WERI-Rb-1 (cell line): ENCODE results near the gene IARS2.

Experiments
- DNase-seq: peaks from one replicate; pipeline ENCODE4 v3.0.0-alpha.2; 2020
- H3K27ac ChIP-seq: fragments of 250-450 bp; sonication (Bioruptor Pico); 2 replicates; pipeline ENCODE4 v1.5.1; 2020; ENCODE audit warnings: mild to moderate bottlenecking, moderate library complexity
- H3K27me3 ChIP-seq: fragments of 250-450 bp; sonication (Bioruptor Pico); 2 replicates; pipeline ENCODE4 v1.5.1; 2021; ENCODE audit warnings: mild to moderate bottlenecking, low read depth, moderate library complexity; ENCODE audit not compliant: insufficient read depth, severe bottlenecking
- H3K36me3 ChIP-seq: fragments of 250-450 bp; sonication (Bioruptor Pico); 2 replicates; pipeline ENCODE4 v1.5.1; 2020; ENCODE audit warnings: mild to moderate bottlenecking, moderate library complexity
- H3K4me3 ChIP-seq: 2 replicates; pipeline ENCODE4 v1.5.1; 2011; ENCODE audit warnings: low read depth, mild to moderate bottlenecking, control low read depth, low read length
- H3K9me3 ChIP-seq: fragments of 250-450 bp; sonication (Bioruptor Pico); 2 replicates; pipeline ENCODE4 v1.5.1; 2021; ENCODE audit warnings: mild to moderate bottlenecking, moderate library complexity; ENCODE audit not compliant: severe bottlenecking
- TF ChIP-seq, protein P1 (sequence below): IDR thresholded peaks from 2 replicates; pipeline ENCODE4 v1.5.1; 2011; ENCODE audit warnings: low read depth, mild to moderate bottlenecking, control low read depth, inconsistent platforms, low read length

IARS2 gene

DNA sequence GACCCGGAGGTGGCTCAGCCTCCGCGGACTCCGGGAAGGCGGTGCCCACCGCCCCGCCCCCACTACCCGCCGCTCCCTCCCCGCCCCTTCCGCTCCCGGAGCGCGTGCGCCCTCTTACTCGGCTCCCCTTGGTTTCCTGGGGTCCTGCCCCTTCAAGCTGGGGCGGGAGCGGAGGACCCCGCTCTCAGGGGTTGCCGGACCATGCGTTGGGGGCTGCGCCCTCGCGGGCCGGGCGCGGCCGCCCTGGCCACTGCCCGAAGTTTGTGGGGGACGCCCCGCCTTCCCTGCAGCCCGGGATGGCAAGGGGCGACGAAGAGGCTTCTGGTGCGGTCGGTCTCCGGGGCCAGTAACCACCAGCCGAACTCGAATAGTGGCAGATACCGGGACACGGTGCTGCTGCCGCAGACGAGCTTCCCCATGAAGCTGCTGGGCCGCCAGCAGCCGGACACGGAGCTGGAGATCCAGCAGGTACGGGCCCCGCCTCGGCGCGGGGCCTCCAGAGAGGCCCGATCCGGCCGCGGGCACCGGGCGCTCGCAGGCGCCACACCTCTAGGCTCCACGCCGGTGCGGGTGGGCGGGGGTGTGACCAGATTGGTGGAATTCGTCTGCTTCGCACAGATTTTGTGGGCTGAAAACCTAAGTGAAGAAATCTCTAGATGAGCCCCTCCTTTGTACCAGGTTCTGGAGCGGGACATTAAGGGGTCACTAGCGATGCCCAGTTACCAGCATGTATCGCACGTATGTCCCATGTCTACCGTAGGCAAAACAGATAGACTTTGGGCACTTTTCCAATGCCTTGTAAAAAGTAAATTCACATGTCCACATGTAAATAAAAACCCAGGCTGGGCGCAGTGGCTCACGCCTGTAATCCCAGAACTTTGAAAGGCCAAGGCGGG is at the start of gene IARS2:
TSS of gene IARS2 (plus strand) at position 117 of the 896 bp plus-strand sequence. CDS start at position 202, 85 bp downstream.
- TF ChIP-seq, protein P1, sequence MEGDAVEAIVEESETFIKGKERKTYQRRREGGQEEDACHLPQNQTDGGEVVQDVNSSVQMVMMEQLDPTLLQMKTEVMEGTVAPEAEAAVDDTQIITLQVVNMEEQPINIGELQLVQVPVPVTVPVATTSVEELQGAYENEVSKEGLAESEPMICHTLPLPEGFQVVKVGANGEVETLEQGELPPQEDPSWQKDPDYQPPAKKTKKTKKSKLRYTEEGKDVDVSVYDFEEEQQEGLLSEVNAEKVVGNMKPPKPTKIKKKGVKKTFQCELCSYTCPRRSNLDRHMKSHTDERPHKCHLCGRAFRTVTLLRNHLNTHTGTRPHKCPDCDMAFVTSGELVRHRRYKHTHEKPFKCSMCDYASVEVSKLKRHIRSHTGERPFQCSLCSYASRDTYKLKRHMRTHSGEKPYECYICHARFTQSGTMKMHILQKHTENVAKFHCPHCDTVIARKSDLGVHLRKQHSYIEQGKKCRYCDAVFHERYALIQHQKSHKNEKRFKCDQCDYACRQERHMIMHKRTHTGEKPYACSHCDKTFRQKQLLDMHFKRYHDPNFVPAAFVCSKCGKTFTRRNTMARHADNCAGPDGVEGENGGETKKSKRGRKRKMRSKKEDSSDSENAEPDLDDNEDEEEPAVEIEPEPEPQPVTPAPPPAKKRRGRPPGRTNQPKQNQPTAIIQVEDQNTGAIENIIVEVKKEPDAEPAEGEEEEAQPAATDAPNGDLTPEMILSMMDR, result no peak
- Histone ChIP-seq H3K36me3 (peaks cover 24% of the 10 kb centered on the region), H3K4me3 (peak within 1 kb of the TSS; percentile 100), H3K9me3 (no peaks in the 10 kb centered on the region), H3K27me3 (no peaks in the 10 kb centered on the region), H3K27ac (peak within 1 kb of the TSS; percentile 70)
- peak; percentile 92 for DNase-seq

DNA sequence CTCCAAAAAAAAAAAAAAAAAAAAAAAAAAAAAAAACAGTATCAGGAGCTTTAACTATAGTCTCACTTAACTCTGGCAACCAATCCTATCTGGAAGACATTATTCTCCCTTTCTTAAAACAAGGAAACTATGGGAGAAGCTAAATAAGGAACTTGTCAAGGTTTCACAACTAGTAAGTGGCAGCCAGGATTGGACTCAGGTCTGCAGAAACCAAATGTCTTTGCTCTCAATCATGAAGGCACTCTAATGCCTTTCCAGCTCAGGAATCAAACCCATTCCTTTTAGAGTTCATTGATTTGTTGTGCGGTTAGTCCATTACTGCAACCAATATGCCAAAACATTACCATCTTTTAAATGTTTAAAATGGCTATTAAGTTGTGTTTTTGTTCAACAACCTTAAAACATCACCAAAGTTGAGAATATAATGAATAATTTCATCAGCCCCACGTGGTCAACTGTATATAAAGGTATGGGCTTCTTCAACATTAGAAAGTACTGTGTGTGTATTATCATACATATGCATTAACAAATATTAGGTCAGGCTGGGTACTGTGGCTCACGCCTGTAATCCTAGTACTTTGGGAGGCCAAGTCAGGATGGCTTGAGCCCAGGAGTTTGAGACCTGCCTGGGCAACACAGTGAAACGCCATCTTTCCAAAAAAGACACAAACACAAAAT is 49.1 kb upstream of the IARS2 start:
- TF ChIP-seq, protein P1, result no peak
- Histone ChIP-seq H3K9me3 (no peaks in the 10 kb centered on the region), H3K27me3 (no peaks in the 10 kb centered on the region), H3K4me3 (no peak overlapping the region), H3K27ac (no peak overlapping the region), H3K36me3 (peaks cover 20% of the 10 kb centered on the region)
- no peak for DNase-seq

- TF ChIP-seq, protein P1, result no peak
- Histone ChIP-seq H3K27me3 (no peaks in the 10 kb centered on the region), H3K27ac (peak overlapping the region; percentile 70), H3K36me3 (peaks cover 14% of the 10 kb centered on the region; the same call in 1 of the 2 replicates), H3K4me3 (peak overlapping the region; percentile 88), H3K9me3 (no peaks in the 10 kb centered on the region)
- no peak for DNase-seq
These were observed 48.4 kb upstream of the IARS2 start for GRCh38 chr1:220045356-220046051.

DNA sequence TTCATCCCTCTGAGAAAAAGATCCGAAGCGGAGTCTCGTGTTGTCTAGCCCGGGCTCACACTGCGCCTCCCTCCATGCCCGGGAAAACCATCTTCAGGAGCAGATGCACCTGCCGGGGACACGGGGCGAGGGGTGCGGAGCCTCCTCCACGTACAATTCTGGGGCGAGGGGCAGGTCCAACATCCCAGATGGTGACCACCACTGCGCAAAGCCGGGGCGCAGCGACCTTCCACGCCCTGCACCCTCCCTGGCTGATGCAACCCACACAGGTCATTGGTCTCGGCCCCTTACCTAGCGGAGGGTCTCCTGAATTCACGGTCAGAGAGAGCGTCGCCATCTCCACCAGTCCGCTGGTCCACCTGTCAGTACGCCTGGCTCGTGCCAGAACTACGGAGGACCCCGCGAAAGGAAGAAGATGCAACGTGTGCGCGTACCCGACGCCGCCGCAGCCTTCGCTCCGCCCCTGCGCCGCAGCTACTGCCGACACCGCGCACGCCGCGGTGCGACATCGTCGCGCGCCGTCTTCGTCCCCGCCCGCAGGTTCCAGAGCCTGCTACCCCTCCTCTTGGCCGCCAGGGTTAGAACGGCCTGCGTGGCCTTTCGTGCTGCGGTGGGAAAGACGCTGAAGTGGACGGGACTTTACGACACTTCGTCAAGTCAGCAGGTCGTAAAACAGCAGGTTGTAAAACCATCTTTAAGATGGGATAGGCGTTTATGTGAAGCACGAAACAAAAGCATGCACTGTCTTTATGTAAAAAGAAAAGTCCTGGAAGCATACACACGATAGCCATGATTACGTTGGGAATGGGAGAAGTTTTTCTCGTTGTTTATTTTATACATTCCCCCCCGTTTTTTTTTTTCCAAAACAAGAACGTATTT is 47.6 kb upstream of the IARS2 start, which contains the start of gene EPRS1:
TSS of gene EPRS1 (minus strand) at position 454 of the 879 bp plus-strand sequence. CDS start at position 337, 117 bp downstream.
- TF ChIP-seq, protein P1, result peak; percentile 78
- Histone ChIP-seq H3K9me3 (no peaks in the 10 kb centered on the region), H3K4me3 (peak within 1 kb of the TSS; percentile 88), H3K27me3 (no peaks in the 10 kb centered on the region), H3K27ac (peak within 1 kb of the TSS; percentile 70), H3K36me3 (peaks cover 11% of the 10 kb centered on the region; the same call in 1 of the 2 replicates)
- DNase-seq, result peak; percentile 97

GRCh38 chr1:220056374-220056773 is 37.6 kb upstream of the IARS2 start:
- DNase-seq, result no peak
- H3K36me3 ChIP-seq, result peaks cover 29% of the 10 kb centered on the region
- H3K9me3 ChIP-seq, result no peaks in the 10 kb centered on the region
- TF ChIP-seq, protein P1, result no peak
- H3K4me3 ChIP-seq, result no peak overlapping the region
- no peaks in the 10 kb centered on the region for H3K27me3 ChIP-seq
- H3K27ac ChIP-seq, result no peak overlapping the region
